Measurements from ENCODE around the gene PLXNA4.

DNA sequence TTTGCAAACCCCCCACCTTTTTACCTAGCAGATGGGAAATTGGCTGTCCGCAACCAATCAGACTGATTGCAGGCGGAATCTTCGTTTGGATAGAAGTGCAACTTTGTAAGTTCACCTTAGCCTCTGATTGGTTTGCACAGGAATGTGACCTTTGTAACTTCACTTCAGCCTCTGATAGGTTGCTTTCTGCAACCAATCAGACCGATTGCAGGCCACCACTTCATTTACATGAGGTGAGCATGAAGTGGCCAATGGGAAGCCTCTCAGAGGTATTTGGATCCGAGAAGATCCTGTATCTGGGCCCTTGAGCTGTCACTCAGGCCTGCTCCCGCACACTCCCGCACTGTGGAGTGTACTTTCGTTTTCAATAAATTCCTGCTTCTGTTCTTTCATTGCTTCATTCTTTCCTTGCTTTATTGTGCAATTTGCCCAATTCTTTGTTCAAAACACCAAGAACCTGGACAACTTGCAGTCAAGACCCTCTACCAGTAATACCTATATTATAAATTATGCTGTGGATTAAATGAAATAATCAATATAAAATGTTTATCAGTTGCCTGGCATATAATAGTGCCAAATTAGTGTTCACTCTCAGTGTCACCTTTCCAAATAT is 491.4 kb downstream of the PLXNA4 start:
- TF ChIP-seq, protein P1, sequence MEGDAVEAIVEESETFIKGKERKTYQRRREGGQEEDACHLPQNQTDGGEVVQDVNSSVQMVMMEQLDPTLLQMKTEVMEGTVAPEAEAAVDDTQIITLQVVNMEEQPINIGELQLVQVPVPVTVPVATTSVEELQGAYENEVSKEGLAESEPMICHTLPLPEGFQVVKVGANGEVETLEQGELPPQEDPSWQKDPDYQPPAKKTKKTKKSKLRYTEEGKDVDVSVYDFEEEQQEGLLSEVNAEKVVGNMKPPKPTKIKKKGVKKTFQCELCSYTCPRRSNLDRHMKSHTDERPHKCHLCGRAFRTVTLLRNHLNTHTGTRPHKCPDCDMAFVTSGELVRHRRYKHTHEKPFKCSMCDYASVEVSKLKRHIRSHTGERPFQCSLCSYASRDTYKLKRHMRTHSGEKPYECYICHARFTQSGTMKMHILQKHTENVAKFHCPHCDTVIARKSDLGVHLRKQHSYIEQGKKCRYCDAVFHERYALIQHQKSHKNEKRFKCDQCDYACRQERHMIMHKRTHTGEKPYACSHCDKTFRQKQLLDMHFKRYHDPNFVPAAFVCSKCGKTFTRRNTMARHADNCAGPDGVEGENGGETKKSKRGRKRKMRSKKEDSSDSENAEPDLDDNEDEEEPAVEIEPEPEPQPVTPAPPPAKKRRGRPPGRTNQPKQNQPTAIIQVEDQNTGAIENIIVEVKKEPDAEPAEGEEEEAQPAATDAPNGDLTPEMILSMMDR (IDR thresholded peaks at IDR 0.05; ENCODE audit: low read depth, low read length), result no peak
- TF ChIP-seq, protein P2, sequence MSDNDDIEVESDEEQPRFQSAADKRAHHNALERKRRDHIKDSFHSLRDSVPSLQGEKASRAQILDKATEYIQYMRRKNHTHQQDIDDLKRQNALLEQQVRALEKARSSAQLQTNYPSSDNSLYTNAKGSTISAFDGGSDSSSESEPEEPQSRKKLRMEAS (IDR thresholded peaks at IDR 0.05; ENCODE audit: low read depth, low read length), result no peak
- no peak for TF ChIP-seq POLR2A (IDR thresholded peaks at IDR 0.05; ENCODE audit: extremely low read depth, insufficient read length)
- no peak for TF ChIP-seq MYC (IDR thresholded peaks at IDR 0.05; ENCODE audit: low read depth, low read length)
